GM15510 (cell line): Measurements from ENCODE around the gene ABCG2.

Source experiments
- POLR2A ChIP-seq: IDR thresholded peaks from 3 replicates; pipeline ENCODE4 v1.6.1; 2011; ENCODE audit warnings: borderline replicate concordance; ENCODE audit not compliant: insufficient read length; ENCODE audit errors: extremely low read depth

The ABCG2 gene

GRCh38 chr4:88063634-88064296, 94.7 kb downstream of the ABCG2 start:
- TF ChIP-seq POLR2A, result no peak

DNA sequence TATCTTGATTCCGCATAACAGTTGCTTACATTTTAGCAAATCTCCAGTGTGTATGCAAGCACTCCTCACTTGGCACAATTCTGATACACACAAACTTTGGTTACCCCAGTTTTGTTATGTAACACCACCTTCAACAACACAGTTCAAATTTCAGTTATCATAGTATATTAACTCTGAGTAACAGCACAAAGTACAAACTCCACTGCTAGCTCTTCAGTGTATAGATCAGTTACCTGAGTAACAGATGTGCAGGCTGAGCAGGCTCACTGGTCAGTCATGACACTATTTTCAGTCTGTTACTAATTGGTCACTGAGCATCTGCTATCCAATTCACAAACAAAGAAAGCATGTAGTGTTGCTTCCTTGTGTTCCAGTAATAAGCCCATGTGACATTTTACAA, 95.6 kb downstream of the ABCG2 start:
- no peak for TF ChIP-seq POLR2A

- TF ChIP-seq POLR2A, result no peak
Observed at GRCh38 chr4:88062311-88062710, 96.1 kb downstream of the ABCG2 start.

GRCh38 chr4:88060431-88060830, 98.0 kb downstream of the ABCG2 start:
- no peak for TF ChIP-seq POLR2A

DNA sequence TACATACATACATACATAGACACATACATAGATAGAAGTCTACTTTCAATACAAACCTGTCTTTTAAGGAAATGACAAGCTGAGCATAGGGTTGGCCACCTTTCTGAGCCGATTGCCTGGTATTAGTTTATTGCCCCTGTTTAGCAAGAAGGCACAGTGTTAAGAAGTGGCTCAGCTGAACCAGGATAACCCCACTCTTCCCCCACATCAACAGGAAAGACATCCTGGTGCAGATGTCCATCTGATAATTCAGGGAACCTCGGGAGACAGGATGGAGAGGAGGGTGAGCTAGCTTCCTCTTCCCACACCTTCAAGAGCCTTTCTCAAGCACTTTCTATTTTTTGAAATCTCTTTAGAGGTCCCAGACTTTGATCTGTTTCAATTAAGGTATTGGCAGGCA, 98.7 kb downstream of the ABCG2 start:
- TF ChIP-seq POLR2A, result no peak

DNA sequence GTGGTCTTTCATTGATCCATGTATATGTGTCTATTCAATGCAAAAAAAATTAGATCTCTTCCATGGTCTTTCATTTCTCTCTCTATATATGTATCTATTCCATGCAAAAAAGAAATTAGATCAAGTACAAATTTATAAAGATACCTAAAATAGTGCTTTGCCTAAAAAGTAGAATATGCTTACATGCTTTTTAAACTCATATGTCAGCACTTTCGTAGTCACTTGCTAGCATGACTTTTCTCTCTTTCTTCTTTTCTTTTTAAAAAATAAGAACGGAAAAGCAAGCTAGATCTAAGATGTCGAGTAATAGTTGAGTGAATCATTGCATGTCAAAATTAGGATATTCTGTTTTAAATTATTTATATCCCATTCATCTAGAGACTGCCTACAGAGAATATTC, 100.1 kb downstream of the ABCG2 start:
- no peak for TF ChIP-seq POLR2A

GRCh38 chr4:88054901-88055300, 103.5 kb downstream of the ABCG2 start:
- TF ChIP-seq POLR2A, result no peak

DNA sequence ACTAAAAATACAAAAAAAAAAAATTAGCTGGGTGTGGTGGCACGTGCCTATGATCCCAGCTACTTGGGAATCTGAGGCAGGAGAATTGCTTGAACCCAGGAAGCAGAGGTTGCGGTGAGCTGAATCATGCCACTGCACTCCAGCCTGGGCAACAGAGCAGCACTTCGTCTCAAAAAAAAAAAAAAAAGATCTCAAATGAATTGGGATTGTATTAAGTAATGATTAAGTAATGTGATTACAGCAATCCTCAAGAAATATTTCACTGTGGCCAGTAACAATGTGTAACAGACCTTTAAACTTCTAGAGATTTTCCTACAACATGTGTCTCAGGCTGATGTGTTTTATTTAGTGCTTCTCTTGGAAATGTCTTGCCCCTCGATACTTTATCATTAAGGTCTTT, 104.2 kb downstream of the ABCG2 start:
- TF ChIP-seq POLR2A, result no peak

DNA sequence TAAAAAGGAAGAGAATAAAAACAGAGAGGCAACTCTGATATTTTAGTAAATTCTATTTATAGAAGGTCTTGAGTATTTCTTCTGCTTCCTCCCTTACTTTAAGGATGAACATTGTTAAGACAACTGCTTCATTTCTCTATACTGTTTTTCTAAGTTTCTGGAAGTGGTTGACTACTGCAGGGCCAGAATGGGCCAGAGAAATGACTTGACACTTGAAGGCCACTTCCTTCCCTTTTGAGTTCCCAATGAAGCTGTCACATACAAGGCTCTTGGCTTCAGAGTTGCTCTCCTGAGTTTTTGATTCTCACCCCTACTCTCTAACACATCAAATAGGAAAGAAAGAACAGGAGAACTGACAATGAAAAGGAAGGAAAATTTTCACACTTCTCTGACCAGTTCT, 113.4 kb downstream of the ABCG2 start:
- TF ChIP-seq POLR2A, result no peak

DNA sequence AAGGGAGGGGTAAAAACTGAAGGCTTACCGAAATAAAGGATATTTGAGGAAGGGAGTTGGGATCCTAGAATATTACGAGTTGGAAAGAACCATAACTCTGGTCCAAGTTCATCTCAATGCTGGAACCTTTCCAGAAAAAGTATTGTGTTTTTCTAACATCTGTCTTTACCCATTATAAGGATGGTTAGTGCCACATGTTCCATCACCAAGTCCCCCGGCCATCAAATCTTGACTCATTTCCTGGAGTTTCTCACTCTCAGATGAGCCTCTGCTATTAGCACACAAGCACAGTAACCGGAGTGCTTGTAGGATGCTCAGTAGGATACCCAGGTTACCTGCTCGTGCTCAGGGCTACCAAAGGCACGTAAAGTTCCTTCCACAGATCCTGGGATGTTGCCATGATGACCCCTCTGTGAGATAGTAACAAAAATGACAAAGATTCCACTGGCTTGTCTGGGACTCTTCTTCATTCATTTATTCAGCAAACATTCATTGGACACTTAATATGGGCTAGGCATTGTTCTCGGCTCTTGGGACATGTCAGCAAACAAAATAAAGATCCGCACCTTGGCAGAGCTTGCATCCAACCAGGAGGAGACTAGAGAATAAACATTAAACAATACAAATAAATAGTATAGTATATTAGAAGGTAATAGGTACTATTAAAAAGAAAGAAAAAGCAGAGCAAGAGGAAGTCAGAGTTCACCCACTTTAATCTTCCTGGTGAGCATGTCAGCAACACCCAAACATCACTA, 114.7 kb downstream of the ABCG2 start:
- TF ChIP-seq POLR2A, result no peak

GRCh38 chr4:88043001-88043400, 115.4 kb downstream of the ABCG2 start:
- no peak for TF ChIP-seq POLR2A

GRCh38 chr4:88041626-88042025, 116.8 kb downstream of the ABCG2 start:
- TF ChIP-seq POLR2A, result no peak

GRCh38 chr4:88040707-88041106, 117.7 kb downstream of the ABCG2 start:
- TF ChIP-seq POLR2A, result no peak
